ENCODE results near the gene TCF25. TPM values are rescaled to one million over a fixed set of nuclear protein-coding genes. Genes with fewer than 3 reads are reported as not detected.
"Not testable (repeated sequence)": the region's sequence is repeated elsewhere in the genome, so short reads cannot be mapped to it uniquely, and the experiment has no call there.

The TCF25 gene
- total RNA-seq, 1 donor from 2014 or later, result 201 TPM

DNA sequence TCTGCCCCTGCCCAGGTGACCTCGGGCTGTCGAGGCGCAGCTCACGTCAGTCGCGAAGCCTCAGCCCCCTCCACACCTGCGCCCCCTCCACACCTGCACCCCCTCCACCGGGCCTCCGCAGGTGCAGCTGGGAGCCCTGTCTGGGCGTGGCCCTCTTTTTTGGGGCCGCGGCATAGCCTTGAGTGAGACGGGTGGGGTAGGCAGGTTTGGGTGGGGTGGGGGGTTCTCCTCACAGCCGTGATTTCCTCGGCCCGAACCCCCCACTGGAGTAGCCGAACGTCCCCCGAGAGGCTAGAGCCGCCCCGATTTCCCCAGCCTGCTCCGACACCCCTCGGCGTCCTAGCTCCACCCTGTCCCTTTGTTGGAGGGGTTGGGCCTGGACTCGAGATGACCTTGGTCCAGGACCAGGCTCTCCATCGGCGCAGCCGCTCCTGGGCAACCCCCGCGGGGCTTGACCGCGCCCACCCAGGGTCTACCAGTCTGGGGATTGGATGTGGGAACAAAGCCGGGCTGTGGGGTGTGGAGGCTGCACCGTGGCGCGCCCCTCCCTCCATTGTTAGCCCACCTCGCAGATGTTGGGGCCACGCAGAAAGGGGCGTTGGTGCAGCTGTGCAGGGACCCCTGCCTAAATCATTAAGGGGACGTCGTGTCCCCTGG lies 50.4 kb downstream of the TCF25 start:
- H3K27me3 Mint-ChIP-seq (ENCODE audit: insufficient read depth), result peaks cover 29% of the 10 kb centered on the region
- intact Hi-C loops (cut with micrococcal nuclease), result loop anchor here (2.0 to 10.0 kb wide), 4 partner anchors 101 to 221 kb away; partner anchors contain the start of genes FANCA, SPATA2L, VPS9D1 and ZNF276
- no peak overlapping the region for H3K27ac Mint-ChIP-seq
- H3K4me1 Mint-ChIP-seq (ENCODE audit: low read depth), result peaks cover 7% of the 10 kb centered on the region
- H3K36me3 Mint-ChIP-seq (ENCODE audit: low read depth), result no peaks in the 10 kb centered on the region
- H3K9me3 Mint-ChIP-seq, result no peaks in the 10 kb centered on the region
- no peak for DNase-seq (ENCODE audit: low spot score)
- peak overlapping the region; percentile 51 for H3K4me3 Mint-ChIP-seq

GRCh38 chr16:89924297-89924924 lies 51.0 kb downstream of the TCF25 start:
- H3K4me3 Mint-ChIP-seq, result peak overlapping the region; percentile 51
- H3K9me3 Mint-ChIP-seq, result no peaks in the 10 kb centered on the region
- peak; percentile 25 for DNase-seq (ENCODE audit: low spot score)
- H3K36me3 Mint-ChIP-seq (ENCODE audit: low read depth), result no peaks in the 10 kb centered on the region
- intact Hi-C loops (cut with micrococcal nuclease), result loop anchor here (5.0 to 10.0 kb wide), 3 partner anchors 100 to 222 kb away; partner anchors contain the start of genes SPATA2L, VPS9D1 and ZNF276
- H3K27ac Mint-ChIP-seq, result no peak overlapping the region
- H3K27me3 Mint-ChIP-seq (ENCODE audit: insufficient read depth), result peaks cover 29% of the 10 kb centered on the region
- peaks cover 7% of the 10 kb centered on the region for H3K4me1 Mint-ChIP-seq (ENCODE audit: low read depth)

DNA sequence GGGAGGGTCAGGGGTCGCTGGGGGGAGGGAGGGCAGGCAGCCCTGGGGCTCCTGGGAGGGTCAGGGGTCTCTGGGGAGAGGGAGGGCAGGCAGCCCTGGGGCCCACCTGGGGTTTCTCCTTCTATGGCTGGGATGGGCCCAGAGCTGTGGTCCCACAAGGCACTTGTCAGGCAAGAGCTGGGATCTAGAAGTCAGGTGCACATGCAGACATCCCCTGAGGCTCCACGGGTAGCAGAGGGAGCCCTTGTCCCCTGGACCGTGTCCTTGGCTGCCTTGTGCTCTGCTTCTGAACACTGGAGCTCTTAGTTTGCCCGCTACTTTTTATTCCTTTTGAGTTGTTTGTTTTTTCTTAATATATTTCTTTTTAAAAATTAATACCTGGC lies 51.5 kb downstream of the TCF25 start:
- H3K27me3 Mint-ChIP-seq (ENCODE audit: insufficient read depth), result peaks cover 28% of the 10 kb centered on the region
- no peak overlapping the region for H3K4me3 Mint-ChIP-seq
- H3K36me3 Mint-ChIP-seq (ENCODE audit: low read depth), result no peaks in the 10 kb centered on the region
- no peaks in the 10 kb centered on the region for H3K9me3 Mint-ChIP-seq
- H3K4me1 Mint-ChIP-seq (ENCODE audit: low read depth), result peaks cover 7% of the 10 kb centered on the region
- no peak for DNase-seq (ENCODE audit: low spot score)
- intact Hi-C loops (cut with micrococcal nuclease), result loop anchor here (5.0 to 10.0 kb wide), 3 partner anchors 100 to 223 kb away; partner anchors contain the start of genes SPATA2L, VPS9D1 and ZNF276
- no peak overlapping the region for H3K27ac Mint-ChIP-seq

DNA sequence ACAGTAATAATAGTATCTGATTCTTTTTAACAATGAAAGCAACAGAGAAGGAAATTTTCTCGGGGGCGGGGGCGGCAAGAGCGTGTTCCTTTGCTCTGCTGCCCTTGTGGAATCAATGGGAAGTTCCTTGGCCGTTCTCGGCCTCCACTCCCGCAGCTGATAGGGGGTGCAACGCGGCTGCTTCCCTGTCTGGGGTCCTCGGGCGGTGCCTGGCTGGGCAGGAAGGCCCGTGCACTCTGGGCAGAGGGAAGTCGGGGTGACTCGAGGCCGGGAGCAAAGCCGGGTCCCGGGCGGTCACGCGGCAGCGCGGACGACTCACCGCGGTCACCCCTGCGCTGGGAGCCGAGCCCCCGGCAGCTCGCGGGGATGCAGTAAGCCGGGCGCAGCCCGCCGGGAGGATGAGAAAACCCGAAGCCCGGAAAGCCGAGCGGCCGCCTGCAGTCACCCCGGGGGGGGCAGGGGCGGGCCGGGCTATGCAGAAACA lies 52.2 kb downstream of the TCF25 start:
- no peak for DNase-seq (ENCODE audit: low spot score)
- peak overlapping the region; percentile 63 for H3K4me3 Mint-ChIP-seq
- no peaks in the 10 kb centered on the region for H3K9me3 Mint-ChIP-seq
- H3K27ac Mint-ChIP-seq, result no peak overlapping the region
- intact Hi-C loops (cut with micrococcal nuclease), result loop anchor here (1.0 to 10.0 kb wide), 2 partner anchors 51 to 99 kb away; no protein-coding TSS in a partner anchor
- peaks cover 21% of the 10 kb centered on the region for H3K27me3 Mint-ChIP-seq (ENCODE audit: insufficient read depth)
- no peaks in the 10 kb centered on the region for H3K36me3 Mint-ChIP-seq (ENCODE audit: low read depth)
- H3K4me1 Mint-ChIP-seq (ENCODE audit: low read depth), result peaks cover 7% of the 10 kb centered on the region

GRCh38 chr16:89931305-89931896 lies 58.0 kb downstream of the TCF25 start:
- no peak for DNase-seq (ENCODE audit: low spot score)
- Mint-ChIP-seq H3K27me3 (ENCODE audit: insufficient read depth) (peaks cover 6% of the 10 kb centered on the region), H3K4me1 (ENCODE audit: low read depth) (no peaks in the 10 kb centered on the region), H3K27ac (no peak overlapping the region), H3K9me3 (no peaks in the 10 kb centered on the region), H3K4me3 (no peak overlapping the region), H3K36me3 (ENCODE audit: low read depth) (no peaks in the 10 kb centered on the region)
- intact Hi-C loops (cut with micrococcal nuclease), result no loop called here

GRCh38 chr16:89931964-89932363 lies 58.6 kb downstream of the TCF25 start:
- DNase-seq (ENCODE audit: low spot score), result no peak
- Mint-ChIP-seq H3K4me3 (no peak overlapping the region), H3K4me1 (ENCODE audit: low read depth) (no peaks in the 10 kb centered on the region), H3K9me3 (no peaks in the 10 kb centered on the region), H3K36me3 (ENCODE audit: low read depth) (no peaks in the 10 kb centered on the region), H3K27ac (no peak overlapping the region), H3K27me3 (ENCODE audit: insufficient read depth) (peaks cover 2% of the 10 kb centered on the region)
- intact Hi-C loops (cut with micrococcal nuclease), result no loop called here

- H3K36me3 Mint-ChIP-seq (ENCODE audit: low read depth); DNase-seq (ENCODE audit: low spot score); H3K9me3 Mint-ChIP-seq; H3K4me1 Mint-ChIP-seq (ENCODE audit: low read depth); H3K27me3 Mint-ChIP-seq (ENCODE audit: insufficient read depth); H3K27ac Mint-ChIP-seq; intact Hi-C loops (cut with micrococcal nuclease); H3K4me3 Mint-ChIP-seq: not testable (repeated sequence)
These were observed 60.6 kb downstream of the TCF25 start for GRCh38 chr16:89934019-89934418.

GRCh38 chr16:89934611-89935553 lies 61.5 kb downstream of the TCF25 start:
- peaks cover 4% of the 10 kb centered on the region for H3K27me3 Mint-ChIP-seq (ENCODE audit: insufficient read depth)
- H3K9me3 Mint-ChIP-seq, result no peaks in the 10 kb centered on the region
- no peak overlapping the region for H3K4me3 Mint-ChIP-seq
- no peak overlapping the region for H3K27ac Mint-ChIP-seq
- no peaks in the 10 kb centered on the region for H3K36me3 Mint-ChIP-seq (ENCODE audit: low read depth)
- intact Hi-C loops (cut with micrococcal nuclease), result no loop called here
- no peaks in the 10 kb centered on the region for H3K4me1 Mint-ChIP-seq (ENCODE audit: low read depth)
- no peak for DNase-seq (ENCODE audit: low spot score)

DNA sequence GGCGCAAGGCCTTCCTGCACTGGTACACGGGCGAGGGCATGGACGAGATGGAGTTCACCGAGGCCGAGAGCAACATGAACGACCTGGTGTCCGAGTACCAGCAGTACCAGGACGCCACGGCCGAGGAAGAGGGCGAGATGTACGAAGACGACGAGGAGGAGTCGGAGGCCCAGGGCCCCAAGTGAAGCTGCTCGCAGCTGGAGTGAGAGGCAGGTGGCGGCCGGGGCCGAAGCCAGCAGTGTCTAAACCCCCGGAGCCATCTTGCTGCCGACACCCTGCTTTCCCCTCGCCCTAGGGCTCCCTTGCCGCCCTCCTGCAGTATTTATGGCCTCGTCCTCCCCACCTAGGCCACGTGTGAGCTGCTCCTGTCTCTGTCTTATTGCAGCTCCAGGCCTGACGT lies 62.2 kb downstream of the TCF25 start:
- DNase-seq (ENCODE audit: low spot score); H3K4me3 Mint-ChIP-seq; H3K27ac Mint-ChIP-seq; H3K9me3 Mint-ChIP-seq; intact Hi-C loops (cut with micrococcal nuclease); H3K27me3 Mint-ChIP-seq (ENCODE audit: insufficient read depth); H3K36me3 Mint-ChIP-seq (ENCODE audit: low read depth); H3K4me1 Mint-ChIP-seq (ENCODE audit: low read depth): not testable (repeated sequence)

GRCh38 chr16:89936034-89936433 lies 62.6 kb downstream of the TCF25 start:
- no peak for DNase-seq (ENCODE audit: low spot score)
- Mint-ChIP-seq H3K9me3 (no peaks in the 10 kb centered on the region), H3K4me1 (ENCODE audit: low read depth) (no peaks in the 10 kb centered on the region), H3K36me3 (ENCODE audit: low read depth) (no peaks in the 10 kb centered on the region), H3K27me3 (ENCODE audit: insufficient read depth) (peaks cover 6% of the 10 kb centered on the region), H3K4me3 (no peak overlapping the region), H3K27ac (no peak overlapping the region)
- intact Hi-C loops (cut with micrococcal nuclease), result no loop called here

GRCh38 chr16:89936508-89936907 lies 63.1 kb downstream of the TCF25 start:
- intact Hi-C loops (cut with micrococcal nuclease), result no loop called here
- Mint-ChIP-seq H3K9me3 (no peaks in the 10 kb centered on the region), H3K4me1 (ENCODE audit: low read depth) (no peaks in the 10 kb centered on the region), H3K27me3 (ENCODE audit: insufficient read depth) (peaks cover 5% of the 10 kb centered on the region), H3K36me3 (ENCODE audit: low read depth) (no peaks in the 10 kb centered on the region), H3K4me3 (no peak overlapping the region), H3K27ac (no peak overlapping the region)
- no peak for DNase-seq (ENCODE audit: low spot score)

DNA sequence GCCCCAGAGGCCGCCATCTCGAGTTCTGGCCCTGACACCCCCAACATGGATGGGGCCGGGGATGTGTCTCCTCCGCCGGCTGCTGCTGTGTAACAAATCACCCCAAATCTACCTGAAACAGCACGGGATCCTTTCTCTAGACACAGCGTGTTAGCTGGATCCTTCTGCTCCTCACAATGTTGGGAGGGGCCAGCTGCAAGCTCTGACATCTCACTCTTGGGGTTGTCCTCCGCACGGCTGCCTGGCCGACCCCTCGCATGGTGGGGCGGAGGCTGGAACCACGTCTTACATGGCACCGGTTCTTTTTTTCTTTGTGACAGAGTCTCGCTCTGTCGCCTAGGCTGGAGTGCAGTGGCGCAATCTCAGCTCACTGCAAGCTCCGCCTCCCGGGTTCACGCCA lies 63.6 kb downstream of the TCF25 start:
- H3K27me3 Mint-ChIP-seq (ENCODE audit: insufficient read depth), result peaks cover 5% of the 10 kb centered on the region
- H3K4me1 Mint-ChIP-seq (ENCODE audit: low read depth), result no peaks in the 10 kb centered on the region
- no peak overlapping the region for H3K27ac Mint-ChIP-seq
- no peaks in the 10 kb centered on the region for H3K36me3 Mint-ChIP-seq (ENCODE audit: low read depth)
- no peaks in the 10 kb centered on the region for H3K9me3 Mint-ChIP-seq
- intact Hi-C loops (cut with micrococcal nuclease), result no loop called here
- no peak for DNase-seq (ENCODE audit: low spot score)
- H3K4me3 Mint-ChIP-seq, result no peak overlapping the region
